K562 (cell line): Measurements from ENCODE around the gene MAPK8IP2. TPM values are rescaled to one million over a fixed set of nuclear protein-coding genes. Genes with fewer than 3 reads are reported as not detected.
A peak's percentile ranks its signal among the peaks of the same experiment; 100 is the strongest.

Source experiments
- BRF1 ChIP-seq: IDR thresholded peaks from 3 replicates; pipeline ENCODE4 v1.6.1; 2011; ENCODE audit warnings: borderline replicate concordance, mild to moderate bottlenecking; ENCODE audit not compliant: insufficient read length; ENCODE audit errors: extremely low read depth
- CBX3 ChIP-seq, 2 experiments: IDR thresholded peaks; 1 replicate in 1 of 2; 2 replicates in 1 of 2; pipeline ENCODE4 v1.6.1; 2012; ENCODE audit warnings: inconsistent platforms in 2 of 2, low read length in 2 of 2, borderline replicate concordance in 1 of 2, control low read depth in 1 of 2
- CTBP1 ChIP-seq: fragments of 450-650 bp; IDR thresholded peaks from 2 replicates; pipeline ENCODE4 v1.6.1; 2016; ENCODE audit warnings: borderline replicate concordance
- CTCF ChIP-seq, 3 experiments: IDR thresholded peaks in 2 of 3; conservative IDR thresholded peaks in 1 of 3; 2 replicates each; pipeline ENCODE4 v1.5.1; 2011 to 2012; ENCODE audit warnings: low read length in 3 of 3, mild to moderate bottlenecking in 3 of 3, control low read depth in 2 of 3, improper control_type of control experiment in 1 of 3, inconsistent platforms in 1 of 3, low read depth in 1 of 3, mixed read lengths in 1 of 3, moderate library complexity in 1 of 3; ENCODE audit not compliant: insufficient read depth in 2 of 3
- FOXK2 ChIP-seq, 2 experiments: fragments of 450-650 bp; IDR thresholded peaks in 1 of 2; conservative IDR thresholded peaks in 1 of 2; 2 replicates each; pipeline ENCODE4 v1.6.1; 2016; ENCODE audit warnings: low read depth in 2 of 2, mild to moderate bottlenecking in 1 of 2
- HCFC1 ChIP-seq: IDR thresholded peaks from 2 replicates; pipeline ENCODE4 v1.6.1; 2012; ENCODE audit warnings: low read depth, low read length, improper control_type of control experiment
- HDAC6 ChIP-seq: IDR thresholded peaks from 2 replicates; pipeline ENCODE4 v1.6.1; 2012; ENCODE audit warnings: low read depth, mild to moderate bottlenecking, control low read depth, inconsistent platforms, low read length, moderate library complexity
- HMGXB4 ChIP-seq: sonication (generic); formaldehyde crosslinking; IDR thresholded peaks from 2 replicates; pipeline ENCODE4 v1.8.1; 2023; ENCODE audit warnings: mild to moderate bottlenecking, missing genetic modification reagents
- MAFG ChIP-seq: fragments of 450-650 bp; conservative IDR thresholded peaks from 2 replicates; pipeline ENCODE4 v1.6.1; 2016; ENCODE audit warnings: missing genetic modification characterization, missing compliant biosample characterization
- NRF1 ChIP-seq, 2 experiments: fragments of 450-650 bp; IDR thresholded peaks in 1 of 2; conservative IDR thresholded peaks in 1 of 2; 2 replicates each; pipeline ENCODE4 v1.6.1; 2014; ENCODE audit warnings: mild to moderate bottlenecking in 2 of 2
- PHF20 ChIP-seq: fragments of 450-650 bp; IDR thresholded peaks from 2 replicates; pipeline ENCODE4 v1.6.1; 2018; ENCODE audit not compliant: partially characterized antibody
- PTTG1 ChIP-seq: fragments of 450-650 bp; IDR thresholded peaks from 2 replicates; pipeline ENCODE4 v1.6.1; 2016; ENCODE audit warnings: low read depth, mild to moderate bottlenecking, missing genetic modification characterization, missing compliant biosample characterization
- RBFOX2 ChIP-seq: fragments of 200-400 bp; formaldehyde crosslinking; IDR thresholded peaks from 2 replicates; pipeline ENCODE4 v1.6.1; 2017; ENCODE audit warnings: low read depth, mild to moderate bottlenecking, low read length, moderate library complexity
- RFX5 ChIP-seq: IDR thresholded peaks from 2 replicates; pipeline ENCODE4 v1.6.1; 2011; ENCODE audit warnings: low read depth, mild to moderate bottlenecking, improper control_type of control experiment, low read length
- YBX1 ChIP-seq: fragments of 450-650 bp; IDR thresholded peaks from 2 replicates; pipeline ENCODE4 v1.7.1; 2016; ENCODE audit warnings: mild to moderate bottlenecking
- ZBTB2 ChIP-seq: fragments of 450-650 bp; IDR thresholded peaks from 2 replicates; pipeline ENCODE4 v1.6.1; 2016; ENCODE audit warnings: antibody characterized with exemption
- ZBTB33 ChIP-seq: sonication (generic); formaldehyde crosslinking; IDR thresholded peaks from 2 replicates; pipeline ENCODE4 v1.8.1; 2023; ENCODE audit warnings: mild to moderate bottlenecking, missing genetic modification reagents
- ZBTB9 ChIP-seq: fragments of 450-650 bp; formaldehyde crosslinking; IDR thresholded peaks from 2 replicates; pipeline ENCODE4 v1.4.0; 2020; ENCODE audit warnings: mild to moderate bottlenecking, moderate library complexity
- ZNF707 ChIP-seq: fragments of 250-450 bp; sonication (Bioruptor Pico); conservative IDR thresholded peaks from 2 replicates; pipeline ENCODE4 v1.8.0; 2022; ENCODE audit warnings: inconsistent platforms, mild to moderate bottlenecking, moderate library complexity
- polyA plus RNA-seq, 8 experiments: library from polyadenylated mRNA; depleted of rRNA in 4 of 8; stranded (reverse) in 5 of 8; unstranded in 3 of 8; fragments of >200 nt; fragmentation: Nextera tagmentation in 2 of 8; fragmentation: Illumina TruSeq in 1 of 8; extraction: Ambion mirVana in 2 of 8; extraction: Trizol in 1 of 8; gene quantifications; 2 replicates each; pipeline versions ENCODE4 v1.2.1 to v1.2.3, GENCODE V29; 2011 to 2014; ENCODE audit warnings: inconsistent platforms in 1 of 8, missing spikeins in 1 of 8
- total RNA-seq, 7 experiments: library from RNA; depleted of rRNA in 6 of 7; stranded (reverse); fragments of >200 nt in 6 of 7; fragmentation: Illumina TruSeq in 2 of 7; extraction: Trizol in 2 of 7; gene quantifications; 2 replicates each; pipeline versions ENCODE4 v1.2.1 to v1.2.3, GENCODE V29; 2011 to 2021; ENCODE audit warnings: low replicate concordance in 1 of 7

Gene MAPK8IP2
- total and polyA plus RNA-seq, 9 of the 15 experiments (the other 6 are each of a cell fraction or from before 2014, with no cell fraction given): 0.01 to 0.47 (median 0.07) TPM; not detected in 2

GRCh38 chr22:50613291-50613981, 12.8 kb downstream of the MAPK8IP2 start (continued):
- peak; percentile 97 for TF ChIP-seq ZBTB33 (CRISPR knock-in tag)
- peak; percentile 56; the same call in 1 of the 2 replicates for TF ChIP-seq RBFOX2
- TF ChIP-seq HMGXB4: no peak
- no peak for TF ChIP-seq ZBTB9
- no peak for TF ChIP-seq CBX3 (IDR thresholded peaks at IDR 0.05; ENCODE audit: borderline replicate concordance in 1 of 2, low read length in 2 of 2)
- peak; percentile 66 for TF ChIP-seq HCFC1
- TF ChIP-seq FOXK2 (conservative IDR thresholded peaks at IDR 0.05 in 1 of 2, IDR thresholded peaks at IDR 0.05 in 1 of 2; ENCODE audit: low read depth in 2 of 2): peak; percentile 55 to 73; a peak in 2 of 4 replicates
- TF ChIP-seq PTTG1: no peak
- TF ChIP-seq ZBTB2: no peak
- peak; percentile 40 to 82 (median 58) for TF ChIP-seq CTCF (IDR thresholded peaks at IDR 0.05 in 2 of 3, conservative IDR thresholded peaks at IDR 0.05 in 1 of 3; ENCODE audit: insufficient read depth in 2 of 3, low read depth in 1 of 3, low read length in 3 of 3)
- peak; percentile 16; the same call in 1 of the 2 replicates for TF ChIP-seq CTBP1
- peak; percentile 37 to 39; a peak in 3 of 4 replicates for TF ChIP-seq NRF1 (conservative IDR thresholded peaks at IDR 0.05 in 1 of 2, IDR thresholded peaks at IDR 0.05 in 1 of 2)
- no peak for TF ChIP-seq MAFG (tag)
- TF ChIP-seq BRF1: no peak
- no peak for TF ChIP-seq RFX5
- TF ChIP-seq ZNF707 (CRISPR knock-in tag): no peak
- no peak for TF ChIP-seq HDAC6
- no peak for TF ChIP-seq YBX1
- TF ChIP-seq PHF20: peak; percentile 39
